ENCODE results near the gene DNAJC6. TPM values are rescaled to one million over a fixed set of nuclear protein-coding genes. Genes with fewer than 3 reads are reported as not detected.

Gene DNAJC6
- total RNA-seq, 3 donors from 2014 or later: 1.6 to 9.6 (median 1.8) TPM

DNA sequence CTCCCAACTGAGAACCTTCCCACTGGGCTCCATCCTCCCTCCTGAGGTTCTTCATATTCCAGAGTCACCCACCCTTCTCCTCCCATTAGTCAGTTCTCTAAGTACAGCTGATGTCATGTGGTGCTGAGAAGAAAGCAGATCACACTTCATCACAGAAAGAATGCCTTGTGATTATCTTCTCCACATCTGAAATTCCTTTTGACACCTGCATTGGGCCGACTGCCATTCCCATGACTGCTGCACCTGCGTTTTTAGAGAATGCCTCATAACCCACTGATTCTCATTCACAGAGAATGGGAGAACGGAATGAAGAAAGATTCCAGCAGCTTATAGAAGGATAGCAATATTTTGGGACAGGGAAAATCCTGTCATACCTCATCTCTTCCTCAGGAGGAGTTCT, 125.4 kb downstream of the DNAJC6 start:
- no peak for DNase-seq
- TF ChIP-seq, protein P1, sequence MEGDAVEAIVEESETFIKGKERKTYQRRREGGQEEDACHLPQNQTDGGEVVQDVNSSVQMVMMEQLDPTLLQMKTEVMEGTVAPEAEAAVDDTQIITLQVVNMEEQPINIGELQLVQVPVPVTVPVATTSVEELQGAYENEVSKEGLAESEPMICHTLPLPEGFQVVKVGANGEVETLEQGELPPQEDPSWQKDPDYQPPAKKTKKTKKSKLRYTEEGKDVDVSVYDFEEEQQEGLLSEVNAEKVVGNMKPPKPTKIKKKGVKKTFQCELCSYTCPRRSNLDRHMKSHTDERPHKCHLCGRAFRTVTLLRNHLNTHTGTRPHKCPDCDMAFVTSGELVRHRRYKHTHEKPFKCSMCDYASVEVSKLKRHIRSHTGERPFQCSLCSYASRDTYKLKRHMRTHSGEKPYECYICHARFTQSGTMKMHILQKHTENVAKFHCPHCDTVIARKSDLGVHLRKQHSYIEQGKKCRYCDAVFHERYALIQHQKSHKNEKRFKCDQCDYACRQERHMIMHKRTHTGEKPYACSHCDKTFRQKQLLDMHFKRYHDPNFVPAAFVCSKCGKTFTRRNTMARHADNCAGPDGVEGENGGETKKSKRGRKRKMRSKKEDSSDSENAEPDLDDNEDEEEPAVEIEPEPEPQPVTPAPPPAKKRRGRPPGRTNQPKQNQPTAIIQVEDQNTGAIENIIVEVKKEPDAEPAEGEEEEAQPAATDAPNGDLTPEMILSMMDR (IDR thresholded peaks at IDR 0.05): no peak
- Histone ChIP-seq H3K4me3 (no peak overlapping the region), H3K4me1 (ENCODE audit: low read depth) (no peaks in the 10 kb centered on the region), H3K36me3 (ENCODE audit: low read depth) (no peaks in the 10 kb centered on the region), H3K9me3 (no peaks in the 10 kb centered on the region)
- no peak for ATAC-seq
- intact Hi-C loops (cut with DNase I, micrococcal nuclease): loop anchor here in 1 of 2 donors (5.0 kb wide), 1 partner anchor 253 kb away; no protein-coding TSS in a partner anchor

DNA sequence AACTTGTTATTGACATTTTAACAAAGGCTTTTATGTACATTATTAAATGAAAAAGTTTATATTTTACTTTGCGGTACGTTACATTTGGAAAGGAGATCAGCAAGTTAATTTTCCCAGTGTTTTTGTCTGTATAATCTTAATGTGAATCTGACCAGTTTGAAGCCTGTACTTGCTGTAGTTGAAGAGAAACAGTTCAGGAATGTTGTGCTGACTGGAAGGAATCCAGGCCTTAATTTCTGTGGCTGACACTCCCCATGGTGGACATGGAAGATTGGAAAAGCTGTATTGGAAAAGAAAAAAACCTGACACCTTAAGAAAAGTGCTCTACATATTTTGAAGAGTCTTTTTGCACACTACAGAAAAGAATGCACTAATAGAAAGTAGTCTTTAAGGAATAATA, 126.6 kb downstream of the DNAJC6 start:
- DNase-seq (no peak), ATAC-seq (no peak)
- H3K4me3 ChIP-seq: no peak overlapping the region
- intact Hi-C loops (cut with DNase I, micrococcal nuclease): no loop called here
- H3K4me1 ChIP-seq (ENCODE audit: low read depth): no peaks in the 10 kb centered on the region
- H3K36me3 ChIP-seq (ENCODE audit: low read depth): no peaks in the 10 kb centered on the region
- TF ChIP-seq, protein P1 (IDR thresholded peaks at IDR 0.05): no peak
- no peaks in the 10 kb centered on the region for H3K9me3 ChIP-seq

DNA sequence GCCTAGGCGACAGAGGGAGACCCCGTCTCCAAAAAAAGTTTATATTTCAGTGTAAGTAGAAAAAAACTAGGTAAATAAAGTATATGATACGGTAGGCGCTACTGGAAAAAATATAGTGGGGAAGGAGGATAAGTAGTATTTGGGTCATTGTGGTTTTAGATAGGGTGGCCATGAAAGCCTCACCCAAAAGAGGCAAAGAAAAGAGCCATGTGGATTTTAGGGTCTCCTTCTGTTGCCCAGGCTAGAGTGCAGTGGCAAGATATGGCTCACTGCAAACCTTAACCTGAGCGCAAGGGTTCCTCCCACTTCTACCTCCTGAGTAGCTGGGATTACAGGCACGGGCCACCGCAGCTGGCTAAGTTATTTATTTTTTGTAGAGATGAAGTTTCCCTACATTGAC, 128.3 kb downstream of the DNAJC6 start:
- DNase-seq (no peak), ATAC-seq (no peak)
- Histone ChIP-seq H3K4me3 (no peak overlapping the region), H3K36me3 (ENCODE audit: low read depth) (no peaks in the 10 kb centered on the region), H3K4me1 (ENCODE audit: low read depth) (no peaks in the 10 kb centered on the region), H3K9me3 (no peaks in the 10 kb centered on the region)
- intact Hi-C loops (cut with DNase I, micrococcal nuclease): no loop called here
- TF ChIP-seq, protein P1 (IDR thresholded peaks at IDR 0.05): no peak

DNA sequence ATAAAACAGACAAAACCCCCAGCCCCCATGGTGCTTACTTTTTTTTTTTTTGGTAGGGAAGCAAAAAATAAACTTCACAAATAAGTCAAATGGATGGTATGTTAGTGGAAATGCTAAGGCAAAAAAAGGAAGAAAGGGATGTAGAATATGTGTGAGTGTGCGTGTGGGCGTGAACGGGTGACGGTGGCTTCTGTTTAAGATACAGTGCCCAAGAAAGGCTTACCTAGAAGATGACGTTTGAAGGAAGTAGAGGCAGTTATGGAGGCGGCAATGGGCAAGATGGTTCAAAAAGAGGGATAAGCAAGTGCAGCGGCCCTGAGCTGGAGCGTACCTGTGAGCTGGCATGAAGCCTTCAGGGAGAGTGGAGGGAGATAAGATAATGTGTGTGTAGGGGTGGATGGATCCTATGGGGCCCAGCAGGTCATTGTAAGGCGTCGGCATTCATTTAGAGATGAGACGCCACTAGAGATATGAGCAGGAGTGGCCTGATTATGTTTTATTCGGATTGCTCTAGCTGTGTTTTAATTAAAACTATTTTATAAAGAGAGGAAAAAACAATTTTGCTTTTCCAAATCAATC, 131.1 kb downstream of the DNAJC6 start:
- H3K4me3 ChIP-seq: no peak overlapping the region
- intact Hi-C loops (cut with DNase I, micrococcal nuclease): no loop called here
- H3K4me1 ChIP-seq (ENCODE audit: low read depth): no peaks in the 10 kb centered on the region
- TF ChIP-seq, protein P1 (IDR thresholded peaks at IDR 0.05): no peak
- no peaks in the 10 kb centered on the region for H3K36me3 ChIP-seq (ENCODE audit: low read depth)
- no peaks in the 10 kb centered on the region for H3K9me3 ChIP-seq
- ATAC-seq: no peak
- DNase-seq: no peak

DNA sequence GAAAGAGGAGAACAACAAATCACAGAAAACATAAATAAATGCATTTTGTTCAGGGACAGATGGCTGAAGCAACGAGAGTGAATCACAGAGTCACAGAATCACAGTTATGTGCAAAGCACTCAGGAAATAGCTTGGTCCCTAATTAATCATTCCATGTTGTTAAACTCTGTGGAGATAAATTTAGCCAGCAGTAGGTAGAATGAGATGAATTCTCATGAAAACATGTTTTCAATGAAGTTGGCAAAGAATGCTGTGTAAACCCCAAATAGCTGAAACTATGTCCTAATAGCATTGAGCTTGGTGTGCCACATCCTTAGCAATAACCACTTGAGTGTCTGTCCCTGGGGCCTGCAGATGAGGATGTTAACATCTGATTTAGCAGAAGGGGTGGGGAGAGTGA, 131.6 kb downstream of the DNAJC6 start:
- Histone ChIP-seq H3K4me1 (ENCODE audit: low read depth) (no peaks in the 10 kb centered on the region), H3K9me3 (no peaks in the 10 kb centered on the region), H3K36me3 (ENCODE audit: low read depth) (no peaks in the 10 kb centered on the region), H3K4me3 (no peak overlapping the region)
- DNase-seq (no peak), ATAC-seq (no peak)
- TF ChIP-seq, protein P1 (IDR thresholded peaks at IDR 0.05): no peak
- intact Hi-C loops (cut with DNase I, micrococcal nuclease): no loop called here

DNA sequence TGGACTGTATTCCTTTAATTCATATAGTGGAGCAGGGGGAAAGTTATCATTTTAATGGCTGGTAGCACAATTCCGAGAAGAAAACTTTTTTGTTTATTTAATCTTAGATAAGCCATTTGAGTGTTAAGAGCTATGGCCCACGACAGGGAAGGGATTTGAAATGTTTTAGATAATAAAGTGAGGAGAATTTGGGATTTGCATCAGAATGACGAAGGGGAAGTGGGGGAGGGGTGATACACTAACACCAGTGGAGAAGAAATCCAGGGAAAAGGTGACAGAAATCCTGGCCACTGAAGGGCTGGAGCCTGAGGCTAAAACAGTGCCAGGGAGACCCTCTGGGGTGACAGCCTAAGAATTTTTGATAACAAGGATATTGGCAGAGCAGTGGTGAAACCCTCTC, 132.1 kb downstream of the DNAJC6 start:
- Histone ChIP-seq H3K9me3 (no peaks in the 10 kb centered on the region), H3K4me1 (ENCODE audit: low read depth) (no peaks in the 10 kb centered on the region), H3K36me3 (ENCODE audit: low read depth) (no peaks in the 10 kb centered on the region), H3K4me3 (no peak overlapping the region)
- DNase-seq (no peak), ATAC-seq (no peak)
- intact Hi-C loops (cut with DNase I, micrococcal nuclease): no loop called here
- TF ChIP-seq, protein P1 (IDR thresholded peaks at IDR 0.05): no peak

All from mucosa of descending colon (tissue), 3 donors.